H1 (cell line): ENCODE data around the gene SLC32A1. TPM values are rescaled to one million over a fixed set of nuclear protein-coding genes. Genes with fewer than 3 reads are reported as not detected.

Source experiments
- CTCF ChIA-PET: fragments of 300-600 bp; sonication (Branson Sonifier 250); formaldehyde crosslinking; loops from one replicate; lab custom pipeline; 2021; ENCODE audit not compliant: partially characterized antibody; lab: Charles Lee
- POLR2A ChIA-PET: fragments of 300-600 bp; sonication (Branson Sonifier 250); formaldehyde crosslinking; loops from one replicate; lab custom pipeline; 2021; ENCODE audit warnings: inconsistent platforms; ENCODE audit not compliant: partially characterized antibody; lab: Charles Lee
- DNase-seq, 2 experiments: peaks; one replicate each; pipeline versions ENCODE4 v3.0.0 to v3.0.0-alpha.2; 2010 to 2022; ENCODE audit warnings: low spot score in 2 of 2, low read depth in 1 of 2, mixed read lengths in 1 of 2
- FAIRE-seq: peaks from 2 replicates; lab custom pipeline; 2011; peaks lifted over from hg19 to GRCh38; lab: Jason Lieb, UNC
- H2AFZ ChIP-seq: 2 replicates; pipeline ENCODE4 v1.8.1; 2012; ENCODE audit warnings: low read length, inconsistent platforms
- H2AK5ac ChIP-seq: 2 replicates; pipeline ENCODE4 v1.6.1; 2013; ENCODE audit warnings: low read depth, low read length
- H2BK120ac ChIP-seq: replicated peaks from 2 replicates; pipeline ENCODE3; 2013; ENCODE audit warnings: low read depth, low read length, inconsistent platforms
- H2BK12ac ChIP-seq: 2 replicates; pipeline ENCODE4 v1.6.1; 2013; ENCODE audit warnings: low read depth, low read length
- H2BK15ac ChIP-seq: 2 replicates; pipeline ENCODE4 v1.6.1; 2013; ENCODE audit warnings: low read length
- H2BK20ac ChIP-seq: 2 replicates; pipeline ENCODE4 v1.6.1; 2013; ENCODE audit warnings: low read length
- H2BK5ac ChIP-seq: 2 replicates; pipeline ENCODE4 v1.6.1; 2013; ENCODE audit warnings: low read depth, low read length
- H3K14ac ChIP-seq: 2 replicates; pipeline ENCODE4 v1.6.1; 2013; ENCODE audit warnings: inconsistent platforms; ENCODE audit not compliant: insufficient read length
- H3K18ac ChIP-seq: 2 replicates; pipeline ENCODE4 v1.6.1; 2013; ENCODE audit warnings: low read length; ENCODE audit errors: extremely low read depth
- H3K23ac ChIP-seq: 2 replicates; pipeline ENCODE4 v1.6.1; 2013; ENCODE audit warnings: inconsistent platforms; ENCODE audit not compliant: insufficient read length
- H3K23me2 ChIP-seq: 2 replicates; pipeline ENCODE4 v1.6.1; 2013; ENCODE audit warnings: low read depth, low read length
- H3K27ac ChIP-seq: 2 replicates; pipeline ENCODE4 v1.6.1; 2011; ENCODE audit warnings: low read depth, low read length, inconsistent platforms
- H3K27me3 ChIP-seq, 4 experiments: replicated peaks in 1 of 4; 1 replicate in 1 of 4; 2 replicates in 3 of 4; pipeline versions ENCODE4 v1.6.1 to v1.8.1; 2011 to 2013; ENCODE audit warnings: low read length in 3 of 4, mild to moderate bottlenecking in 3 of 4, inconsistent platforms in 2 of 4, mixed read lengths in 2 of 4, moderate library complexity in 1 of 4; ENCODE audit not compliant: control insufficient read depth in 3 of 4, insufficient read depth in 3 of 4; ENCODE audit errors: extremely low read depth in 1 of 4
- H3K36me3 ChIP-seq, 4 experiments: 2 replicates each; pipeline versions ENCODE4 v1.6.1 to v1.8.1; 2011 to 2013; ENCODE audit warnings: mild to moderate bottlenecking in 4 of 4, low read length in 3 of 4, moderate library complexity in 2 of 4, control low read depth in 1 of 4, inconsistent platforms in 1 of 4; ENCODE audit not compliant: insufficient read depth in 4 of 4, control insufficient read depth in 2 of 4
- H3K4ac ChIP-seq: replicated peaks from 2 replicates; pipeline ENCODE3; 2013; ENCODE audit warnings: low read length, low read depth, mixed read lengths, inconsistent platforms; ENCODE audit not compliant: insufficient read length
- H3K4me1 ChIP-seq, 4 experiments: replicated peaks in 1 of 4; 1 replicate in 1 of 4; 2 replicates in 3 of 4; pipeline versions ENCODE4 v1.6.1 to v1.8.1; 2011 to 2013; ENCODE audit warnings: low read length in 3 of 4, inconsistent platforms in 2 of 4, mixed read lengths in 1 of 4; ENCODE audit not compliant: insufficient read depth in 4 of 4, control insufficient read depth in 3 of 4
- H3K4me2 ChIP-seq, 2 experiments: 2 replicates each; pipeline versions ENCODE4 v1.6.1 to v1.8.1; 2011 to 2013; ENCODE audit warnings: low read depth in 2 of 2, low read length in 2 of 2, control low read depth in 1 of 2, inconsistent platforms in 1 of 2, mild to moderate bottlenecking in 1 of 2; ENCODE audit not compliant: insufficient read depth in 1 of 2
- H3K4me3 ChIP-seq, 4 experiments: fragments of 200-600, 300-600 bp in 1 of 4; sonication (generic), shearing (Covaris generic), sonication (Bioruptor Twin) in 1 of 4; 2 replicates each; pipeline versions ENCODE4 v1.5.1 to v1.8.1; 2011 to 2016; ENCODE audit warnings: low read length in 4 of 4, low read depth in 3 of 4, control low read depth in 2 of 4, inconsistent platforms in 2 of 4, mild to moderate bottlenecking in 2 of 4, mixed read lengths in 1 of 4, moderate library complexity in 1 of 4; ENCODE audit not compliant: insufficient read depth in 2 of 4; ENCODE audit errors: extremely low read depth in 1 of 4
- H3K56ac ChIP-seq: replicated peaks from 2 replicates; pipeline ENCODE3; 2013; ENCODE audit warnings: low read depth, mild to moderate bottlenecking, mixed read lengths, low read length, inconsistent platforms; ENCODE audit not compliant: insufficient read length
- H3K79me1 ChIP-seq: 2 replicates; pipeline ENCODE4 v1.6.1; 2013; ENCODE audit warnings: low read depth, low read length, control low read depth
- H3K79me2 ChIP-seq, 2 experiments: 2 replicates each; pipeline versions ENCODE4 v1.6.1 to v1.8.1; 2012 to 2013; ENCODE audit warnings: low read length in 2 of 2, mild to moderate bottlenecking in 2 of 2, inconsistent platforms in 1 of 2; ENCODE audit not compliant: insufficient read depth in 2 of 2, control insufficient read depth in 1 of 2
- H3K9ac ChIP-seq, 4 experiments: replicated peaks in 1 of 4; 1 replicate in 1 of 4; 2 replicates in 3 of 4; pipeline versions ENCODE4 v1.6.1 to v1.8.1; 2011 to 2013; ENCODE audit warnings: low read depth in 3 of 4, low read length in 3 of 4, control low read depth in 2 of 4, mild to moderate bottlenecking in 2 of 4, moderate library complexity in 2 of 4, inconsistent platforms in 1 of 4; ENCODE audit errors: extremely low read depth in 1 of 4
- H3K9me3 ChIP-seq, 2 experiments: 2 replicates each; pipeline versions ENCODE4 v1.6.1 to v1.8.1; 2012 to 2013; ENCODE audit warnings: mild to moderate bottlenecking in 2 of 2, moderate library complexity in 2 of 2, control low read depth in 1 of 2, inconsistent platforms in 1 of 2, low read depth in 1 of 2, low read length in 1 of 2, mixed read lengths in 1 of 2; ENCODE audit not compliant: insufficient read depth in 2 of 2
- H4K20me1 ChIP-seq, 2 experiments: replicated peaks in 1 of 2; 2 replicates each; pipeline versions ENCODE3 to v1.8.1; 2011 to 2013; ENCODE audit warnings: inconsistent platforms in 2 of 2, low read length in 2 of 2, mild to moderate bottlenecking in 1 of 2; ENCODE audit not compliant: insufficient read depth in 2 of 2, control insufficient read depth in 1 of 2
- H4K5ac ChIP-seq: 2 replicates; pipeline ENCODE4 v1.6.1; 2013; ENCODE audit warnings: low read length, low read depth, mixed read lengths, inconsistent platforms; ENCODE audit not compliant: insufficient read length
- H4K8ac ChIP-seq: 2 replicates; pipeline ENCODE4 v1.8.0; 2013; ENCODE audit warnings: mild to moderate bottlenecking, moderate library complexity, low read length, inconsistent platforms; ENCODE audit not compliant: insufficient read depth; ENCODE audit errors: extremely low read depth
- H4K91ac ChIP-seq: replicated peaks from 2 replicates; pipeline ENCODE3; 2013; ENCODE audit warnings: low read length, mixed read lengths, inconsistent platforms; ENCODE audit not compliant: insufficient read length
- CBX5 ChIP-seq: fragments of 300-800, 300-1000 bp; sonication (generic); IDR thresholded peaks from 2 replicates; pipeline ENCODE4 v1.7.1; 2016; ENCODE audit warnings: antibody characterized with exemption, low read length, low read depth
- WGBS, 2 experiments: shearing (Covaris generic) in 1 of 2; methylation state at CpG; one replicate each; pipeline versions ENCODE4 v1.1.6 to v1.1.7; 2013 to 2015; ENCODE audit warnings: low lambda C conversion rate in 2 of 2, mixed read lengths in 2 of 2, inconsistent platforms in 1 of 2, low coverage in 1 of 2, missing lambda C conversion rate in 1 of 2; ENCODE audit not compliant: insufficient replicate concordance in 2 of 2, insufficient coverage in 1 of 2, insufficient read length in 1 of 2; ENCODE audit errors: extremely low coverage in 1 of 2, missing lambda C conversion rate in 1 of 2; 5-methylcytosine and 5-hydroxymethylcytosine counted together
- polyA plus RNA-seq, 7 experiments: library from polyadenylated mRNA; depleted of rRNA in 3 of 7; stranded (reverse) in 5 of 7; unstranded in 2 of 7; fragments of >200 nt in 5 of 7; fragments of 200-250 nt in 2 of 7; gene quantifications; 1 replicate in 5 of 7; 2 replicates in 1 of 7; 4 replicates in 1 of 7; pipeline versions ENCODE4 v1.2.1 to v1.2.3, GENCODE V29; 2011 to 2013; ENCODE audit warnings: missing spikeins in 2 of 7, mixed read lengths in 2 of 7
- total RNA-seq: library from RNA; stranded (reverse); fragmentation: NEBNext Ultra II Directional; extraction: Animal tissue kit (Norgen Biotek cat#: 25700); gene quantifications from 2 replicates; pipeline ENCODE4 v1.2.1, GENCODE V29; 2021

The SLC32A1 gene
- total and polyA plus RNA-seq, 2 of the 8 experiments (the other 6 are each of a cell fraction or from before 2014, with no cell fraction given) = 0.09 to 0.15 TPM

- FAIRE-seq (no peak), DNase-seq (no peak)
- no peak overlapping the region for H2AFZ ChIP-seq
- H3K23me2 ChIP-seq = no peaks in the 10 kb centered on the region
- H4K8ac ChIP-seq = no peak overlapping the region
- H3K4me3 ChIP-seq = no peak overlapping the region
- no peak overlapping the region for H3K23ac ChIP-seq
- no peak overlapping the region for H3K18ac ChIP-seq
- no peak overlapping the region for H3K9ac ChIP-seq
- H2BK120ac ChIP-seq = no peak overlapping the region
- H3K14ac ChIP-seq = no peak overlapping the region
- H2BK12ac ChIP-seq = no peak overlapping the region
- ChIA-PET POLR2A (no interaction called here), CTCF (interaction anchor here (1.1 to 11.6 kb wide), 5 partner anchors 12 to 137 kb away, joined by 3 to 223 read pairs (median 9); partner anchors contain the start of gene SLC32A1)
- H3K79me2 ChIP-seq = no peaks in the 10 kb centered on the region
- no peaks in the 10 kb centered on the region for H3K27me3 ChIP-seq
- H3K36me3 ChIP-seq = peaks cover 9 to 44% (median 30%) of the 10 kb centered on the region in 4 experiments
- H4K20me1 ChIP-seq = peaks cover 2 to 5% of the 10 kb centered on the region in 2 experiments
- no peak overlapping the region for H4K5ac ChIP-seq
- no peak overlapping the region for H3K27ac ChIP-seq
- no peak overlapping the region for H3K56ac ChIP-seq
- peaks cover 0 to 4% (median 0%) of the 10 kb centered on the region in 4 experiments; a peak in 1 of 7 replicates for H3K4me1 ChIP-seq
- H2BK5ac ChIP-seq = no peak overlapping the region
- H3K4ac ChIP-seq = no peak overlapping the region
- H2BK20ac ChIP-seq = no peak overlapping the region
- no peak overlapping the region for H3K4me2 ChIP-seq
- H2AK5ac ChIP-seq = no peak overlapping the region
- H4K91ac ChIP-seq = no peak overlapping the region
- H3K79me1 ChIP-seq = no peaks in the 10 kb centered on the region; the same call in 1 of the 2 replicates
- WGBS, 2 experiments = 89% methylated on average over 6 of the region's 6 CpGs; no CpG with 5 or more reads in 1 of the 2 experiments
- TF ChIP-seq CBX5 = no peak
- H2BK15ac ChIP-seq = no peak overlapping the region
- H3K9me3 ChIP-seq = no peaks in the 10 kb centered on the region
These were observed 31.1 kb downstream of the SLC32A1 start for GRCh38 chr20:38755324-38755910.
